Measurements from ENCODE around the gene GLRA2. TPM values are rescaled to one million over a fixed set of nuclear protein-coding genes. Genes with fewer than 3 reads are reported as not detected.

Gene GLRA2
- total and polyA plus RNA-seq, 3 donors from 2014 or later, result 0.31 TPM; not detected in 2

GRCh38 chrX:14590216-14590615, 60.9 kb downstream of the GLRA2 start:
- no peaks in the 10 kb centered on the region for H3K9me3 ChIP-seq
- no peak for DNase-seq
- no peaks in the 10 kb centered on the region for H3K36me3 ChIP-seq (ENCODE audit: low read depth, missing control alignments)
- no peak overlapping the region for H3K4me3 ChIP-seq
- no peak overlapping the region for H3K27ac ChIP-seq
- H3K27me3 ChIP-seq, result no peaks in the 10 kb centered on the region
- intact Hi-C loops (cut with DNase I; ENCODE audit: low total_unique reads), result no loop called here
- no peak for TF ChIP-seq POLR2A (IDR thresholded peaks at IDR 0.05)
- no peak for TF ChIP-seq CTCF (IDR thresholded peaks at IDR 0.05)
- no peaks in the 10 kb centered on the region for H3K4me1 ChIP-seq
- WGBS, 2 donors, result 81 to 88% methylated on average over 2 of the region's 2 CpGs

- Histone ChIP-seq H3K36me3 (ENCODE audit: low read depth, missing control alignments) (no peaks in the 10 kb centered on the region), H3K4me3 (no peak overlapping the region), H3K27me3 (no peaks in the 10 kb centered on the region), H3K4me1 (no peaks in the 10 kb centered on the region), H3K9me3 (no peaks in the 10 kb centered on the region), H3K27ac (no peak overlapping the region)
- no peak for DNase-seq
- TF ChIP-seq CTCF (IDR thresholded peaks at IDR 0.05) (no peak), POLR2A (IDR thresholded peaks at IDR 0.05) (no peak)
- 89 to 90% methylated on average over 5 to 7 of the region's 7 CpGs for WGBS, 2 donors
- intact Hi-C loops (cut with DNase I; ENCODE audit: low total_unique reads), result no loop called here
Observed at GRCh38 chrX:14590693-14591424, 61.5 kb downstream of the GLRA2 start.

GRCh38 chrX:14591976-14592375, 62.6 kb downstream of the GLRA2 start:
- H3K4me1 ChIP-seq, result no peaks in the 10 kb centered on the region
- H3K27me3 ChIP-seq, result no peaks in the 10 kb centered on the region
- no peak overlapping the region for H3K27ac ChIP-seq
- H3K4me3 ChIP-seq, result no peak overlapping the region
- intact Hi-C loops (cut with DNase I; ENCODE audit: low total_unique reads), result no loop called here
- no peaks in the 10 kb centered on the region for H3K36me3 ChIP-seq (ENCODE audit: low read depth, missing control alignments)
- 89 to 94% methylated on average over 2 of the region's 2 CpGs for WGBS, 2 donors
- H3K9me3 ChIP-seq, result no peaks in the 10 kb centered on the region
- DNase-seq, result no peak
- TF ChIP-seq POLR2A (IDR thresholded peaks at IDR 0.05) (no peak), CTCF (IDR thresholded peaks at IDR 0.05) (no peak)

- H3K4me3 ChIP-seq, result no peak overlapping the region
- no peaks in the 10 kb centered on the region for H3K9me3 ChIP-seq
- H3K27me3 ChIP-seq, result no peaks in the 10 kb centered on the region
- no peak overlapping the region for H3K27ac ChIP-seq
- H3K36me3 ChIP-seq (ENCODE audit: low read depth, missing control alignments), result no peaks in the 10 kb centered on the region
- no peak for DNase-seq
- TF ChIP-seq CTCF (IDR thresholded peaks at IDR 0.05), result no peak
- TF ChIP-seq POLR2A (IDR thresholded peaks at IDR 0.05), result no peak
- H3K4me1 ChIP-seq, result no peaks in the 10 kb centered on the region
- intact Hi-C loops (cut with DNase I; ENCODE audit: low total_unique reads), result no loop called here
Observed at GRCh38 chrX:14594521-14594920, 65.2 kb downstream of the GLRA2 start.

- TF ChIP-seq POLR2A (IDR thresholded peaks at IDR 0.05) (no peak), CTCF (IDR thresholded peaks at IDR 0.05) (no peak)
- 74 to 98% methylated on average over 3 of the region's 3 CpGs for WGBS, 2 donors
- no peaks in the 10 kb centered on the region for H3K4me1 ChIP-seq
- H3K9me3 ChIP-seq, result no peaks in the 10 kb centered on the region
- DNase-seq, result no peak
- H3K4me3 ChIP-seq, result no peak overlapping the region
- H3K36me3 ChIP-seq (ENCODE audit: low read depth, missing control alignments), result no peaks in the 10 kb centered on the region
- H3K27ac ChIP-seq, result no peak overlapping the region
- no peaks in the 10 kb centered on the region for H3K27me3 ChIP-seq
- intact Hi-C loops (cut with DNase I; ENCODE audit: low total_unique reads), result no loop called here
Observed at GRCh38 chrX:14598330-14598729, 69.0 kb downstream of the GLRA2 start.
